ENCODE data around the gene MEGF9.
"Not testable (repeated sequence)": the region's sequence is repeated elsewhere in the genome, so short reads cannot be mapped to it uniquely, and the experiment has no call there.

MEGF9 gene

DNA sequence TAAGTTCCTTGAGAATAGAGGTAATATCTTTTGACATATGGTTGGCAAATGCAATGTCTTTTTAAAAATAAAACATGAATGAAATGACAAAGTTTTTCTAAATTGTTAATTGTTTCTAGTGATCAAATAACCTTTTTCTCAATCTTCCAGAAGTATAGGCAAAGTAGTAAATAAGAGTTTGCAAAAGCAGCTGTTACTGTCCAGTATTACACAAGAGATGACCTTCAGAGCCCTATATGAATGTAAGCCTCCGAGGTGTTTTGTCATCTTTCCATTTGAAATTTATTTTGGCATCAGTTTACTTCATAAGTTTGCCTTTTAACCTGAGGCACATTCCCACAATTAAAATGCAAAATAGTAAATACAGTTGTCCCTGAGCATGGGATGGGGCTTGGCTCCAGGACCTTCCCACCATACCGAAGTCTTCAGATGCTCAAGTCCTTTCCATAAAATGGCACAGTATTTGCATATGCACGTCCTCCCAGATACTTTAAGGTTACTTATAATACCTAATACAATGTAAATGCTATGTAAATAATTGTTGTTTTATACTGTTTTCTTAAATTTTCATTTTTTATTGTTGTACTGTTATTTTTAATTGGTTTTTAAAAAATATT lies 65.6 kb downstream of the MEGF9 start:
- TF ChIP-seq, protein P1, sequence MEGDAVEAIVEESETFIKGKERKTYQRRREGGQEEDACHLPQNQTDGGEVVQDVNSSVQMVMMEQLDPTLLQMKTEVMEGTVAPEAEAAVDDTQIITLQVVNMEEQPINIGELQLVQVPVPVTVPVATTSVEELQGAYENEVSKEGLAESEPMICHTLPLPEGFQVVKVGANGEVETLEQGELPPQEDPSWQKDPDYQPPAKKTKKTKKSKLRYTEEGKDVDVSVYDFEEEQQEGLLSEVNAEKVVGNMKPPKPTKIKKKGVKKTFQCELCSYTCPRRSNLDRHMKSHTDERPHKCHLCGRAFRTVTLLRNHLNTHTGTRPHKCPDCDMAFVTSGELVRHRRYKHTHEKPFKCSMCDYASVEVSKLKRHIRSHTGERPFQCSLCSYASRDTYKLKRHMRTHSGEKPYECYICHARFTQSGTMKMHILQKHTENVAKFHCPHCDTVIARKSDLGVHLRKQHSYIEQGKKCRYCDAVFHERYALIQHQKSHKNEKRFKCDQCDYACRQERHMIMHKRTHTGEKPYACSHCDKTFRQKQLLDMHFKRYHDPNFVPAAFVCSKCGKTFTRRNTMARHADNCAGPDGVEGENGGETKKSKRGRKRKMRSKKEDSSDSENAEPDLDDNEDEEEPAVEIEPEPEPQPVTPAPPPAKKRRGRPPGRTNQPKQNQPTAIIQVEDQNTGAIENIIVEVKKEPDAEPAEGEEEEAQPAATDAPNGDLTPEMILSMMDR (IDR thresholded peaks at IDR 0.05; ENCODE audit: extremely low read depth, insufficient read depth, missing control alignments): no peak
- DNase-seq (ENCODE audit: low spot score): no peak
- in situ Hi-C loops (cut with MboI; ENCODE audit: low pct_unique_long_range_greater_than_20kb, low sequenced_read_pairs, unreplicated experiment): no loop called here

DNA sequence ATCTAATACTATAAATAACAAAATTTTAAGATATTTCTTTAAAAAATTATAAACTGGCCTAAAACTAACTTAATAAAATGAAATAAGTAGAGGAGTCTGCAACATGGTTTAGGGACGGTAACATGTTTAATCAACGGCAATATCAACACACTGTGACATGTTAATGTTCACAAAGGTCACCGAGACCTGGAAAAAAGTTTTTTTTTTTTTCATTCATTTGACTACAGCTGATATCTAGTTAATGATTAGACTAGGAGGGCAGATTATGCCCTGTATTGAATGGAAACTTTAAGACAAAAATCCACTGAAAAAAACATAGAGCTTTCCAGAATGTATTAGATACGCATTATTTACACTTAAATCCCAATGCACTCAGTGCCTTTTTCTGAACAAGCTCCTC lies 67.3 kb downstream of the MEGF9 start:
- in situ Hi-C loops (cut with MboI; ENCODE audit: low pct_unique_long_range_greater_than_20kb, low sequenced_read_pairs, unreplicated experiment): no loop called here
- TF ChIP-seq, protein P1 (IDR thresholded peaks at IDR 0.05; ENCODE audit: extremely low read depth, insufficient read depth, missing control alignments): no peak

DNA sequence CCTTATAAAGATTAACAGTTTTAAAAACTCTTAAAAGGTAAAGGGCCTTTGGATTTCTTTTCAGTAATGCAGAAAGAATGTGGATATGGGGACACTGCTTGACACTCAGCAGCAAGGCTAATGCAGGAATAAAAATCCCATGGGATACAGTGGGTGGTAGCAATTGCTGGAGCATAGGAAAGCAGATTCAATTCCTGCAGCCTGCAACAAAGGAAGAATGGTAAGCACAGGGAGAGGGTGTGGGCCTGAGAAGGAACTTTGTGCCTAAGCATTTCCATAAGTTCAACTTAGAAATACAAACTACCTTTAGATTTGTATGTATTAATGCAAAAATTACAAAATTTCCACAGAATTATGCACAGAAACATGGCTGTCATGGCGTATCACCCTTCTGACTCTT lies 68.5 kb downstream of the MEGF9 start:
- DNase-seq (ENCODE audit: low spot score): no peak
- in situ Hi-C loops (cut with MboI; ENCODE audit: low pct_unique_long_range_greater_than_20kb, low sequenced_read_pairs, unreplicated experiment): no loop called here
- TF ChIP-seq, protein P1 (IDR thresholded peaks at IDR 0.05; ENCODE audit: extremely low read depth, insufficient read depth, missing control alignments): no peak

More for the DNA sequence above, 67.3 kb downstream of the MEGF9 start:
- no peak for DNase-seq (ENCODE audit: low spot score)

DNA sequence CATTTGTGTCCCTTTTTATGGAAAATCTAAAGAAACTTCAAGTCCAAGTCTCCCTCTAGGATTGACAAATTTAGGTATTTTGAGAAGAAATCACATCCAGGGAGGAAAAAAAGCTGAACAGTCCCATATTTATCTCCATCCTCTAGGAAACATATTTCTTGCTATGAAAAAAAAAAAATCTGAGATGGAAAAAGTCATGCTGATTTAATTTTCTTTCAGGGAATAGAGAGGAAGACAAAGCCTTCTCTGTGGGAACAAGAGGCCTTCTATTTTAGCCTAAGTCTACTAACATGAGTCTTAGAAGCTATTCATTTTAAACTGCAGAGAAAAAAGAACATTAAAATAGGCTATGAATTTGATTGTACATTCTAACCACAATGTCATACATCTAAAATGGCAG lies 71.2 kb downstream of the MEGF9 start:
- TF ChIP-seq, protein P1 (IDR thresholded peaks at IDR 0.05; ENCODE audit: extremely low read depth, insufficient read depth, missing control alignments): no peak
- DNase-seq (ENCODE audit: low spot score): no peak
- in situ Hi-C loops (cut with MboI; ENCODE audit: low pct_unique_long_range_greater_than_20kb, low sequenced_read_pairs, unreplicated experiment): no loop called here

DNA sequence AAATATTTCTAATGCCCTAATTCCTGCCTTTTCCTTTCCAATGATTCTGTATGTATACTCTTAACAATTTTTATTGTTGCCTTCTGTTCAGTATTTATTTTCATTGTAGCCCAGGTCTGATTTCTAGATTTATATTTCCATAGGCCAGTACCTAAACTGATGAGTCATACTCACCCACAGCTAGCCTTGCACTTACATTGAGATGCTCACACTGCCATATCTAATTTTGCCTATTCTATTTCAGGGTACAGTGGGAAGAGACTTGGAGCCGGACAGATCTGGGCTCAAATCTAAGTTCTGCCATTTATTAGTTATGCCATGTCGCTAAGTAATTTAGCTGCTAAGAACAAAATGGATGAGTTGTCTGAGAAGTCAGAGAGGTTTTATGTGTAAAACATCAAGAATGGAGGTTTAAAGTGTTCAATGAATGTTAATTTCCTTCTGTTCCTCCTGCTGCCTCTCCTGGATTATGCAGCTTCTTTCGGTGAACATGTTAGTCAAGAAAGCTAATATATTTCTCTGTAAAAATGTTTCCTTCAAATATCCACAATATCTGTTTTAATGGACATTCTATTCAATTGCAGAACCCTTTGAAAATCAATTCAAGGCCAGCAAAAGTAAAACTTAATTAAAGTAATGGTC lies 72.0 kb downstream of the MEGF9 start:
- TF ChIP-seq, protein P1 (IDR thresholded peaks at IDR 0.05; ENCODE audit: extremely low read depth, insufficient read depth, missing control alignments): no peak
- in situ Hi-C loops (cut with MboI; ENCODE audit: low pct_unique_long_range_greater_than_20kb, low sequenced_read_pairs, unreplicated experiment): no loop called here
- DNase-seq (ENCODE audit: low spot score): no peak

DNA sequence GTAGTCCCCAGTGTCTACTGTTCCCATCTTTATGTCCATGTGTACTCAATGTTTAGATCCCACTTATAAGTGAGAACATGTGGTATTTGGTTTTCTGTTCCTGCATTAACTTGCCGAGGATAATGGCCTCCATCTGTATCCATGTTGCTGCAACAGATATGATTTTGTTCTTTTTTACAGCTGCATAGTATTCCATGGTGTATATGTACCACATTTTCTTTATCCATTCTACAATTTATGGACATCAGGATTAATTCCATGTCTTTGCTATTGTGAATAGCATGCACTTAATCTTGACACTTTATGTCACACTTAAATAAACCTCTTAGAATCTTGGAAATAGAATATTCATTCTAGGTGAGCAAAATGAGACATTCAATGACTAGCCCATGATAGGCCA lies 73.4 kb downstream of the MEGF9 start:
- in situ Hi-C loops (cut with MboI; ENCODE audit: low pct_unique_long_range_greater_than_20kb, low sequenced_read_pairs, unreplicated experiment); DNase-seq (ENCODE audit: low spot score): not testable (repeated sequence)

DNA sequence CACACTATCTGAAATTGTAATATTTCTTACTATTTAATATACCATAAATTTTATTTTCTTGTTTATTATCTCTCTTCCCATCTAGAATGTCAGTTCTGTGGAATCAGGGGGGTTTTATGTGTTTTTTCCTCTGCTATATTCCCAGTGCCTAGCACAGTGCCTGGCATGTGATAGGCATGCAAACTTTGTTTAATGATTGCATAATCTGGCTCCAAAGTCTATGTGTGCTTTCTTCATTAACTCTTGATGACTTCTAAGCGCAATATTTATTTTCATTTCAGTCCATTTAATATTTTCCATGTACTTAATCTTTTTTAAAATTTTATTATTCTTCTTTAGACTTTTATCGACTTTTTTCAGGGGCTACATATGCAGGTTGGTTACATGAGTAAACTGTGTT lies 73.9 kb downstream of the MEGF9 start:
- TF ChIP-seq, protein P1 (IDR thresholded peaks at IDR 0.05; ENCODE audit: extremely low read depth, insufficient read depth, missing control alignments): no peak
- no peak for DNase-seq (ENCODE audit: low spot score)
- in situ Hi-C loops (cut with MboI; ENCODE audit: low pct_unique_long_range_greater_than_20kb, low sequenced_read_pairs, unreplicated experiment): no loop called here

Measured in GM13977 (cell line).